GM06990 (cell line): Measurements from ENCODE around the gene KLF16.

Experiments
- DNase-seq: peaks from one replicate; pipeline ENCODE4 v3.0.0-alpha.2; 2011; ENCODE audit not compliant: insufficient read length; ENCODE audit errors: extremely low read depth
- H3K27me3 ChIP-seq: replicated peaks from 2 replicates; pipeline ENCODE4 v1.6.0; 2011; ENCODE audit warnings: low read length; ENCODE audit not compliant: control insufficient read depth, insufficient read depth
- H3K36me3 ChIP-seq: 2 replicates; pipeline ENCODE4 v1.5.1; 2011; ENCODE audit warnings: low read length; ENCODE audit not compliant: control insufficient read depth, insufficient read depth
- H3K4me3 ChIP-seq: replicated peaks from 2 replicates; pipeline ENCODE4 v1.5.1; 2011; ENCODE audit warnings: low read depth, mild to moderate bottlenecking, control low read depth, low read length
- TF ChIP-seq, protein P1 (sequence below): IDR thresholded peaks from 2 replicates; pipeline ENCODE4 v1.5.1; 2011; ENCODE audit warnings: low read length, control low read depth, mild to moderate bottlenecking, inconsistent platforms; ENCODE audit not compliant: insufficient read depth, poor library complexity, severe bottlenecking

KLF16 gene

DNA sequence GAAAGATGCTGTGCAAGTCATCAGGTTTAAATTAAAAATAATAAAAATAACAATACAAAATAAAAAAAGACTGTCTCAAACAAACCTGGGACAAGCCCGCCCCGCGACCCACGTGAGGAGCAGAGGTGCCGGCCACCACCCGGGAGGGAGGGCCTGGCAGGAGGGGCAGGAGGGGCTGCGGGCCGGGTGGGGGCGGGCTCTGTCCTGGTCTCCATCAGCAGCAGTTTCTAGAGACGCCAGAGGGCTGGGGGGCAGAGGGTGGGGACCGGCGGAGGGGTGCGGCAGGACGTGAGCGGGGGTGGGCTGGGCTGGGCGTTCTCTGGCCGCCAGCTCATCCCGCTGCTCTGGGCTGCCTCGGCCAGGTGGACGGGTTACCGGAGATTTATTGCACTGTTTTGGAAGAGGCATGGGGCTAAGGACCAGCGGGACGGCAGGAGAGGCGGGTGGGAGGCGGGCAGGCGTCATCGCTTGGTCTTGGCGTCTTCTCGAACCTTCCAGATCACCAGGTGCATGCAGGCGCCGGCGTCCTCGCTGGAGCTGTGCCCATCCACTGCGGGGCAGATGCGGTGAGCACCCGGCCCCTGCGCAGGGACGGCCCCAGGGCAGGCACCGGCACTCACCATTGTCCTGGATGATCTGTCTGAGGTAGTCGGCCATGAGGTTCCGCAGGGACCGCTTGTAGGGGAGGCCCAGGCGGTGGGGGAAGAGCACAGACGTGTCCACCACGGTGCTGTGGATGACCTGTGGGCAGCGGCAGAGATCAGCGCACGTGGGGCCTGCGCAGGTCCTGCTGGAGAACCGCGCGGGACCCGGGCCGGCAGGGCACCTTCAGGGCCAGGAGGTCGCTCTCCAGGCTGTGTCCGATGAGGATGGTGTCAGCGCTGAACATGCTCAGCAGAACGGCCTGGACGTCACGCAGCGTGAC, 47.5 kb downstream of the KLF16 start:
- no peak for DNase-seq
- peaks cover 26% of the 10 kb centered on the region for H3K36me3 ChIP-seq
- no peaks in the 10 kb centered on the region; the same call in 1 of the 2 replicates for H3K27me3 ChIP-seq
- H3K4me3 ChIP-seq, result no peak overlapping the region
- TF ChIP-seq, protein P1, sequence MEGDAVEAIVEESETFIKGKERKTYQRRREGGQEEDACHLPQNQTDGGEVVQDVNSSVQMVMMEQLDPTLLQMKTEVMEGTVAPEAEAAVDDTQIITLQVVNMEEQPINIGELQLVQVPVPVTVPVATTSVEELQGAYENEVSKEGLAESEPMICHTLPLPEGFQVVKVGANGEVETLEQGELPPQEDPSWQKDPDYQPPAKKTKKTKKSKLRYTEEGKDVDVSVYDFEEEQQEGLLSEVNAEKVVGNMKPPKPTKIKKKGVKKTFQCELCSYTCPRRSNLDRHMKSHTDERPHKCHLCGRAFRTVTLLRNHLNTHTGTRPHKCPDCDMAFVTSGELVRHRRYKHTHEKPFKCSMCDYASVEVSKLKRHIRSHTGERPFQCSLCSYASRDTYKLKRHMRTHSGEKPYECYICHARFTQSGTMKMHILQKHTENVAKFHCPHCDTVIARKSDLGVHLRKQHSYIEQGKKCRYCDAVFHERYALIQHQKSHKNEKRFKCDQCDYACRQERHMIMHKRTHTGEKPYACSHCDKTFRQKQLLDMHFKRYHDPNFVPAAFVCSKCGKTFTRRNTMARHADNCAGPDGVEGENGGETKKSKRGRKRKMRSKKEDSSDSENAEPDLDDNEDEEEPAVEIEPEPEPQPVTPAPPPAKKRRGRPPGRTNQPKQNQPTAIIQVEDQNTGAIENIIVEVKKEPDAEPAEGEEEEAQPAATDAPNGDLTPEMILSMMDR, result no peak

DNA sequence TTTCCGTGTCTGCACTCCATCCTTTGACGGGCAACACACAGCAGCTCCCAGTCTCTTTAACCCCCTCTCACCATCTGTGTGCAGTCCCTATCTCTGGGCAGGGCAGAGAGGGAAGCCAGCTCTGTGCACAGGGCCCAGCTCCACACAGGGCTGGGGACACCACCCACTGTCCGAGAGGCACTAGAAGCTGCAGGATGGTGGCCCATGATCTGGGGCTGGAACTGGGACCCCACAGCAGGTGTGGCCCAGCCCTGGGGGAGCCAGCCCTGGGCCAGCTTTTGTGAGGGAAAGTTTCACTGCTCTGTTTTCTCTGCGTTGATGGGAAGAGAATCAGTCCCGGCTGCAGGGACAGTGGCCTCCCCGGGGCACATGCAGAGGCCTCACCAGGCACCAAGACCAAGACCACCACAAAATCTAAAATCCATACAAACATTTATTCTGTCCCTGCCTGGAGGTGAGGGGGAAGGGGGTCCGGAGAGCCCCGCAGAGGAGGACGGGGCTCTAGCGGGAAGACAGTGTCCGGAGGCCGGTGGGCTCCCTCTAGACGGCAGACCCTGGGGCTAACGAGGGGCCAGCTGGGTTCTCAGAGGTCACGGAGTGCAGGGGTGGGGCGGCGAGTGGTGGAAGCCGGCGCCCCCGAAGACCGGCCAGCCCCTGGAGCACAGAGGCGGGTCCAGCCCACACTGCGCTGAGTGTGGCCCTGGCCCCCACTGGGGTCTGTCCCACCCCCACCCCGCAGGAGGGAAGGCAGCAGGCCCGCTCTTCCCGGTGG, 48.4 kb downstream of the KLF16 start:
- no peak for DNase-seq
- Histone ChIP-seq H3K36me3 (peaks cover 22% of the 10 kb centered on the region), H3K27me3 (no peaks in the 10 kb centered on the region; the same call in 1 of the 2 replicates), H3K4me3 (no peak overlapping the region)
- TF ChIP-seq, protein P1, result no peak

DNA sequence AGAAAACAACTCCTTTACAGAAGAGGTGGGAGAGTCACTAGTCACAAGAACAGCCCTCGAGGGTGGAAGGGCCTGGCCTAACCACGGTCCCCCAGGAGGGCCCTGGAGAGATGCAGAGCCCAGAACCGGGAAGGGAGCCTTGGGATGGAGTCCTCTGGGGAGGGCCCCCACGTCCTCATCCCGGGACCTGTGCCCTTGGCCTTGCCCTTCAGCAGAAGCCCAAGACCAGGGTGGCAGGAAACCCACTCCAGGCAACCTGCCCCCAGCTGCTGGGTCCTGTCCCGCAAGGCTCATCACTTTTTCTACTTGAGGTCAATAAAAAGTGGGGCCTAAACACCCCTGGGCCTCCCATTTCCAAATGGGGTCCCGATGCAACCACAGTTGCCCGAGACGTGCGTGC, 49.0 kb downstream of the KLF16 start:
- TF ChIP-seq, protein P1, result no peak
- no peak overlapping the region for H3K4me3 ChIP-seq
- H3K27me3 ChIP-seq, result no peaks in the 10 kb centered on the region; the same call in 1 of the 2 replicates
- no peak for DNase-seq
- peaks cover 21% of the 10 kb centered on the region for H3K36me3 ChIP-seq

DNA sequence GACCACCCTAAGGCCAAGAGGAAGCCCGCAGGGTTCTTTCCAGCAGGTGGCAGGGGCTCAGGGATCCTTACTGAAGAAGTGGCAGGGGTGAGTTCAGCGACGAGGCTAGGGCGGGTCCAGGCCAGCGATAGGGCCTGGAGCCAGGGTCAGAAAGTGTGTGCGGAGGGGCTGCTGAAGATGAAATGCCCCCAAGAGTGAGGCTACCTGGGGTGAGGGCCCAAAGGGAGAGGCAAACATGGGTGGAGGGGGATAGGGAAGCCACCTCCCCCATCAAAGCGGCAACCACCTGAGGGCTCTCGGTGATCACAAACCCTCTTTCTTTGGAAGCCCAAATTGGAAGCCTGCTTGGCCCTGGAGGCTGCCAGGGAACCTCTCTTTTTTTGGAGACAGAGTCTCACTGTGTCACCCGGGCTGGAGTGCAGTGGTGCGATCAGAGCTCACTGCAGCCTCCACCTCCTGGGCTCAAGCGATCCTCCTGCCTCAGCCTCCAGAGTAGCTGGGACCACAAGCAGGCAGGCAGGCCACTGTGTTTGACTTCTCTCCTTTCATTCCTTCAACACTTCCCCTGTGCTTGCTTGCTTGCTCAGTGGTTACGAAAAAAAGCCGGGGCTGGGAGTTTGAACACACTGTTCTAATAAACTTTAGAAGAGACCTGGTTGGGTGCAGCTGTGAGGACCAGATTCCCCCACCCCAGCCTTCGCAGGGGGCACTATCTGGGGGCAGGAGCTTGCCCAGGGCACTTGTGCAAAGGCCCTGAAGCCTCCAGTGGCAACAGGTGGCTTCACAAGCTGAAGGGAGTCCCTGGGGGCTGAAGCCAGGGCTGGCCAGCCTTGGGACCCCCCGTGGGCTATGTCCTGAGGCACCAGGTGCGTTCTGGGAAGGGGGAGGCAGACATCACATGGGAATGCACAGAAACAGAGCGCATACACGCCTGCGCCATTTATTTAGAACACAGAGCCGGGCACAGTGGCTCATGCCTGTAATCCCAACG, 49.9 kb downstream of the KLF16 start:
- Histone ChIP-seq H3K4me3 (peak overlapping the region; percentile 66), H3K36me3 (peaks cover 18% of the 10 kb centered on the region), H3K27me3 (no peaks in the 10 kb centered on the region; the same call in 1 of the 2 replicates)
- no peak for DNase-seq
- TF ChIP-seq, protein P1, result no peak
